Tibial nerve (tissue), 4 donors: ENCODE results near the gene FGD4. TPM values are rescaled to one million over a fixed set of nuclear protein-coding genes. Genes with fewer than 3 reads are reported as not detected.

Source experiments
- DNase-seq, 2 donors: peaks; one replicate each; pipeline ENCODE4 v3.0.0-alpha.2; 2019; ENCODE audit warnings: low spot score in 2 of 2
- H3K27ac ChIP-seq, 4 donors: fragments of 200-600 bp; sonication (generic) in 3 of 4; one replicate each; pipeline ENCODE4 v1.5.1; 2017 to 2019; ENCODE audit warnings: mild to moderate bottlenecking in 1 of 4
- H3K27me3 ChIP-seq, 2 donors: fragments of 200-600 bp; sonication (generic) in 1 of 2; one replicate each; pipeline versions ENCODE4 v1.5.1 to v1.6.0; 2017 to 2019
- H3K36me3 ChIP-seq, 3 donors: fragments of 200-600 bp; sonication (generic); one replicate each; pipeline ENCODE4 v1.5.1; 2018 to 2019
- H3K4me1 ChIP-seq, 4 donors: fragments of 200-600 bp; sonication (generic) in 3 of 4; one replicate each; pipeline ENCODE4 v1.5.1; 2017 to 2019
- H3K4me3 ChIP-seq, 4 donors: fragments of 200-600 bp; sonication (generic) in 3 of 4; one replicate each; pipeline ENCODE4 v1.5.1; 2017 to 2019; ENCODE audit warnings: mild to moderate bottlenecking in 1 of 4, moderate library complexity in 1 of 4
- H3K9me3 ChIP-seq, 4 donors: fragments of 200-600 bp; sonication (generic) in 3 of 4; one replicate each; pipeline ENCODE4 v1.5.1; 2017 to 2019
- EP300 ChIP-seq, 2 donors: sonication (generic); formaldehyde crosslinking; IDR thresholded peaks; one replicate each; pipeline ENCODE4 v1.6.1; 2017; ENCODE audit warnings: antibody characterized with exemption in 2 of 2, mild to moderate bottlenecking in 1 of 2
- POLR2A ChIP-seq, 2 donors: fragments of 450-650 bp; IDR thresholded peaks; one replicate each; pipeline ENCODE4 v1.6.1; 2017; ENCODE audit warnings: antibody characterized with exemption in 2 of 2, mild to moderate bottlenecking in 2 of 2, moderate library complexity in 2 of 2
- WGBS, 2 donors: methylation state at CpG; one replicate each; pipeline ENCODE4 v1.1.5; 2018; 5-methylcytosine and 5-hydroxymethylcytosine counted together
- total RNA-seq, 4 donors: library from RNA; depleted of rRNA; stranded (reverse); fragments of >200 nt; gene quantifications; one replicate each; pipeline ENCODE4 v1.1.0, GENCODE V29; 2016
- TF ChIP-seq, protein P1 (sequence below), 5 experiments: fragments of 200-600 bp in 3 of 5; fragments of 450-650 bp in 2 of 5; sonication (generic) in 3 of 5; IDR thresholded peaks; one replicate each; pipeline ENCODE4 v1.5.1; 2016 to 2019; ENCODE audit warnings: antibody characterized with exemption in 5 of 5, mild to moderate bottlenecking in 3 of 5, moderate library complexity in 2 of 5

The FGD4 gene
- total RNA-seq, 4 donors from 2014 or later: 78.3 to 102 (median 84.2) TPM

DNA sequence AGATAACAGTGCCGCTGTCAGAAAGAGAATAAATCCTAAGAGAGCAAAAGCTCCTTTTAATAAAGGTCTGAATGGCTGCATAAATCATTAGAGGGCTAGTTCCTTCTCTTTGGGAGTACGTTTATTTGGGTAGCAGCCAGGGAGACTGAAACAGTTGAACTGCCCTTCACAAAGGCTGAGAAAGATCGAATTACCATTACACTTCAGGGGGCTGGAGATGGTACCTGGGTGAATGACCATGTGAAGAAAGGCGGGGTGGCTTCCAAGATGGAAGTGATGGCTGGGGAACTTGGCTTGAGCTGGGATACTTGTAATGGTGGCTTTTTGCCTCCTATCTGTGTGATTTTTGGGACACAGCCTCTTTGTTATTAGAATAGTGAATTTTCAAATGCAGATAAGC is 1.7 kb upstream of the FGD4 start:
- Histone ChIP-seq H3K36me3 (no peaks in the 10 kb centered on the region), H3K27ac (peak overlapping the region in 2 of 4 donors; percentile 43 to 87), H3K27me3 (no peaks in the 10 kb centered on the region), H3K9me3 (no peaks in the 10 kb centered on the region), H3K4me3 (no peak overlapping the region), H3K4me1 (peaks cover 0 to 19% (median 11%) of the 10 kb centered on the region in 4 donors)
- WGBS, 2 donors: 51 to 56% methylated on average over 4 of the region's 4 CpGs
- TF ChIP-seq EP300 (IDR thresholded peaks at IDR 0.05) (no peak), POLR2A (IDR thresholded peaks at IDR 0.05) (no peak)
- TF ChIP-seq, protein P1, sequence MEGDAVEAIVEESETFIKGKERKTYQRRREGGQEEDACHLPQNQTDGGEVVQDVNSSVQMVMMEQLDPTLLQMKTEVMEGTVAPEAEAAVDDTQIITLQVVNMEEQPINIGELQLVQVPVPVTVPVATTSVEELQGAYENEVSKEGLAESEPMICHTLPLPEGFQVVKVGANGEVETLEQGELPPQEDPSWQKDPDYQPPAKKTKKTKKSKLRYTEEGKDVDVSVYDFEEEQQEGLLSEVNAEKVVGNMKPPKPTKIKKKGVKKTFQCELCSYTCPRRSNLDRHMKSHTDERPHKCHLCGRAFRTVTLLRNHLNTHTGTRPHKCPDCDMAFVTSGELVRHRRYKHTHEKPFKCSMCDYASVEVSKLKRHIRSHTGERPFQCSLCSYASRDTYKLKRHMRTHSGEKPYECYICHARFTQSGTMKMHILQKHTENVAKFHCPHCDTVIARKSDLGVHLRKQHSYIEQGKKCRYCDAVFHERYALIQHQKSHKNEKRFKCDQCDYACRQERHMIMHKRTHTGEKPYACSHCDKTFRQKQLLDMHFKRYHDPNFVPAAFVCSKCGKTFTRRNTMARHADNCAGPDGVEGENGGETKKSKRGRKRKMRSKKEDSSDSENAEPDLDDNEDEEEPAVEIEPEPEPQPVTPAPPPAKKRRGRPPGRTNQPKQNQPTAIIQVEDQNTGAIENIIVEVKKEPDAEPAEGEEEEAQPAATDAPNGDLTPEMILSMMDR (IDR thresholded peaks at IDR 0.05): no peak
- no peak for DNase-seq

DNA sequence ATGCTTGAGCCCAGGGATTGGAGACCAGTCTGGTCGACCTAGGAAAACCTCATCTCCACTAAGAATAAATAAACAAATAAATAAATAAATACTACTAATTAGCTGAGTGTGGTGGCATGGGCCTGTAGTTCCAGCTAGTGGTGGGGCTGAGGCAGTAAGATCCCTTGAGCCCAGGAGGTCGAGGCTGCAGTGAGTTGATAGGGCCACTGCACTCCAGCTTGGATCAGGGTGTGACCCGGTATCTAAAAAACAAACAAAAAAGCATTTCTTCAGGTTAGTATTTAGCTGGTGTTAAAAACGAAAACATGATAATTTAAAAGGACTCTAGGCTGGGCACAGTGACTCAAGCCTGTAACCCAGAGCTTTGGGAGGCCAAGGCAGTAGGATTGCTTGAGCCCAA is 1.2 kb upstream of the FGD4 start:
- 93 to 94% methylated on average over 4 of the region's 4 CpGs for WGBS, 2 donors
- Histone ChIP-seq H3K4me3 (peak overlapping the region in 1 of 4 donors; percentile 66), H3K27ac (peak overlapping the region in 2 of 4 donors; percentile 85 to 87), H3K27me3 (no peaks in the 10 kb centered on the region), H3K36me3 (no peaks in the 10 kb centered on the region), H3K9me3 (no peaks in the 10 kb centered on the region), H3K4me1 (peaks cover 0 to 19% (median 11%) of the 10 kb centered on the region in 4 donors)
- TF ChIP-seq POLR2A (IDR thresholded peaks at IDR 0.05) (no peak), EP300 (IDR thresholded peaks at IDR 0.05) (no peak)
- TF ChIP-seq, protein P1 (IDR thresholded peaks at IDR 0.05): no peak
- no peak for DNase-seq

DNA sequence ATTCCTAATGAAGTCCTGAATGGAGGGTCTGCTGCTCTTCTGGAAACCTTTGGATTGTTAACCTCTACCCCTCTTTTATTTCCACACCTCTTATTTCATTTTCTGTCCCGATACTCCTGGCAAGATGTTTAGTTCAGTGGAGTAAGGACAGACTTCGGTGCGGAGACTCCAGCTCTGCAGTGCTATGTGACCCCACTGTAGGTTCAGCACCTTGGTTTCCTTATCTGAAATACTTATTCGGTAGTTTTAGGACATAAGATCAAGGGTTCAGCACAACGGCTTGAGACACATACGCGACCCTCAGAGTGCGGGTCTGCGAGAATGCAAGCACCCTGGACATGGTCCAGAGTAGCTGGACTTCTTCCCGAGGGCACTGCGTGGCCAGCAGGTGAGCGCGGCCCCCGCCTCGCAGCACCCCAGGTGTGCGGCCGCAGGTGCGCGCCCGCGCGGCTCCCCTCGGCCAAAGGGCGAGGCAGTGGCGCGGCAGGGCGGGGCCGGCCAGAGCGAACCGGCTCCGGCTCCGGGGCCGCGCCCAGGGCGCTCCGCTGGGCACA is 465 bp upstream of the FGD4 start:
- Histone ChIP-seq H3K36me3 (no peaks in the 10 kb centered on the region), H3K4me3 (peak overlapping the region; percentile 66 to 91 (median 76)), H3K9me3 (no peaks in the 10 kb centered on the region), H3K4me1 (peaks cover 0 to 19% (median 11%) of the 10 kb centered on the region in 4 donors), H3K27ac (peak overlapping the region; percentile 85 to 89 (median 88)), H3K27me3 (no peaks in the 10 kb centered on the region)
- WGBS, 2 donors: 3 to 8% methylated on average over 22 to 34 of the region's 36 CpGs
- DNase-seq: no peak
- TF ChIP-seq EP300 (IDR thresholded peaks at IDR 0.05) (no peak), POLR2A (IDR thresholded peaks at IDR 0.05) (no peak)
- TF ChIP-seq, protein P1 (IDR thresholded peaks at IDR 0.05): no peak

DNA sequence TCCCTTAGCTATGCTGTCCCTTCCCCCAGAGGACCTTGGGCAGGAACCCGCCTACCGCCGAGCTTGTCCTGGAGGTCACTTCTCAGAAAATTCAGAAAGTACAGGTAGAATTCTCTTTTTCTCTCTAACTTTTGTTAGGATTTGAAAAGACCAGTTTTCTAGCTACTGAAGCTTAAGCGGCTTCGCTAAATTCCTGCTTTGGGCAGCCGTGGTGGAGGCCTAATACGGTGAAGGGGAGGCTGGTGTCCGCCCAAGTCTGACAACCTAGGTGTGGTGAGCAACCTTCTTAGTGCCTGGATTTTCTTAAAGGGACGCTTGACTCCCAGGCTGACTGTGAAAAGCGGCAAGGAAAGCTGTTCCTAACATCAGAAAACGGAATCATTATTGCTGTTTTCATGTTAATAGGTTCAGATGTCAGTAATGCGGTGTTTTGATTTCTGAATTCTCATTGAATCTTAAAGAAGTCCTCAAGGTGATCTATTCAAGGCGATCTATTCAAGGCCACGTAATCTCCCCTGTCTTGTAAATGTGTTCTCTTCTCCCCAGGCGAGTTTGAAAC is 835 bp downstream of the FGD4 start:
- TF ChIP-seq EP300 (IDR thresholded peaks at IDR 0.05): no peak
- TF ChIP-seq, protein P1 (IDR thresholded peaks at IDR 0.05): no peak
- no peak for TF ChIP-seq POLR2A (IDR thresholded peaks at IDR 0.05)
- 21 to 27% methylated on average over 15 of the region's 15 CpGs for WGBS, 2 donors
- no peak for DNase-seq
- H3K27me3 ChIP-seq: no peaks in the 10 kb centered on the region
- H3K36me3 ChIP-seq: no peaks in the 10 kb centered on the region
- H3K9me3 ChIP-seq: no peaks in the 10 kb centered on the region
- peak overlapping the region; percentile 79 to 89 (median 88) for H3K27ac ChIP-seq
- peak overlapping the region; percentile 66 to 91 (median 76) for H3K4me3 ChIP-seq
- H3K4me1 ChIP-seq: peaks cover 0 to 19% (median 11%) of the 10 kb centered on the region in 4 donors

DNA sequence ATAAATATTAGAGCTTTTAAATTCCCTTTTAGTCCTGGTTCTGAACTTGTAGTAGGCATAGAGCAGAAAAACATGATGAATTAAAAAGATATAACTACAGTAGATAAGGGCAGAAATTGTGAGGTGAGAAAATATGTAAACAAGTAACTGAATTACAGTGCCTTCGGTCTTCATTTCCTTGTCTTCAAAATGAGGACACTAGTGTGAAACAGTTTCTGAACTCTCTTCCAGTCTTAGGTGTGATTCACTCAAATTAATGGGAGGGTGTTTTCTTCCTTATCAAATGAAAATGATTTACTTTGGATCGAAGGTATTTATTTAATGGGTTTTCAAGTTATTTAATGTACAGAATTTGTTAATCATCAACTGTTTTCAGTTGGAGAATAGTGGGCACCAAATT is 1.5 kb downstream of the FGD4 start:
- no peaks in the 10 kb centered on the region for H3K27me3 ChIP-seq
- no peaks in the 10 kb centered on the region for H3K36me3 ChIP-seq
- DNase-seq: no peak
- peak overlapping the region in 3 of 4 donors; percentile 66 to 91 (median 87) for H3K4me3 ChIP-seq
- H3K27ac ChIP-seq: peak overlapping the region; percentile 79 to 89 (median 88)
- H3K4me1 ChIP-seq: peaks cover 0 to 19% (median 11%) of the 10 kb centered on the region in 4 donors
- H3K9me3 ChIP-seq: no peaks in the 10 kb centered on the region
- 56 to 64% methylated on average over 2 of the region's 2 CpGs for WGBS, 2 donors
- TF ChIP-seq POLR2A (IDR thresholded peaks at IDR 0.05) (no peak), EP300 (IDR thresholded peaks at IDR 0.05) (no peak)
- TF ChIP-seq, protein P1 (IDR thresholded peaks at IDR 0.05): no peak
